ENCODE measurements around the gene ADORA3. TPM values are rescaled to one million over a fixed set of nuclear protein-coding genes. Genes with fewer than 3 reads are reported as not detected.

Gene ADORA3
- total RNA-seq, 1 experiment from 2014 or later: not detected

GRCh38 chr1:111491070-111491469 is 12.4 kb downstream of the ADORA3 start:
- no peak for TF ChIP-seq EZH2 (IDR thresholded peaks at IDR 0.05; ENCODE audit: borderline replicate concordance, low read depth, low read length, poor library complexity, severe bottlenecking)
- ChIA-PET CTCF (no interaction called here), POLR2A (ENCODE audit: low non-redundant PET) (no interaction called here)
- no peak for DNase-seq (ENCODE audit: low spot score)
- no peaks in the 10 kb centered on the region for H3K9me3 ChIP-seq (ENCODE audit: low read depth, low read length, poor library complexity, severe bottlenecking)
- no TSS peak for BruUV-seq (replicated peaks)
- intact Hi-C loops (cut with micrococcal nuclease; ENCODE audit: unreplicated experiment): no loop called here
- H3K4me1 ChIP-seq (ENCODE audit: insufficient read depth, low read length, poor library complexity, severe bottlenecking): no peaks in the 10 kb centered on the region
- H3K36me3 ChIP-seq (ENCODE audit: insufficient read depth, low read length, poor library complexity, severe bottlenecking): no peaks in the 10 kb centered on the region
- H3K27ac ChIP-seq (ENCODE audit: low read depth, low read length, poor library complexity, severe bottlenecking): no peak overlapping the region
- H3K27me3 ChIP-seq (replicated peaks; ENCODE audit: insufficient read depth, low read depth, low read length, poor library complexity): peaks cover 4% of the 10 kb centered on the region
- no peak overlapping the region for H3K4me3 ChIP-seq (ENCODE audit: low read depth, low read length, poor library complexity, severe bottlenecking)

- intact Hi-C loops (cut with micrococcal nuclease; ENCODE audit: unreplicated experiment): no loop called here
- no peak overlapping the region for H3K27ac ChIP-seq (ENCODE audit: low read depth, low read length, poor library complexity, severe bottlenecking)
- no peaks in the 10 kb centered on the region for H3K36me3 ChIP-seq (ENCODE audit: insufficient read depth, low read length, poor library complexity, severe bottlenecking)
- H3K4me1 ChIP-seq (ENCODE audit: insufficient read depth, low read length, poor library complexity, severe bottlenecking): no peaks in the 10 kb centered on the region
- H3K4me3 ChIP-seq (ENCODE audit: low read depth, low read length, poor library complexity, severe bottlenecking): no peak overlapping the region
- H3K27me3 ChIP-seq (replicated peaks; ENCODE audit: insufficient read depth, low read depth, low read length, poor library complexity): no peaks in the 10 kb centered on the region
- DNase-seq (ENCODE audit: low spot score): no peak
- ChIA-PET CTCF (no interaction called here), POLR2A (ENCODE audit: low non-redundant PET) (no interaction called here)
- TF ChIP-seq EZH2 (IDR thresholded peaks at IDR 0.05; ENCODE audit: borderline replicate concordance, low read depth, low read length, poor library complexity, severe bottlenecking): no peak
- no peak for TF ChIP-seq CTCF (conservative IDR thresholded peaks at IDR 0.05; ENCODE audit: low read depth, low read length)
- BruUV-seq (replicated peaks): no TSS peak
- no peaks in the 10 kb centered on the region for H3K9me3 ChIP-seq (ENCODE audit: low read depth, low read length, poor library complexity, severe bottlenecking)
Observed at GRCh38 chr1:111490220-111490619, 13.2 kb downstream of the ADORA3 start.

- ChIA-PET CTCF (no interaction called here), POLR2A (ENCODE audit: low non-redundant PET) (no interaction called here)
- no peak overlapping the region for H3K27ac ChIP-seq (ENCODE audit: low read depth, low read length, poor library complexity, severe bottlenecking)
- no peaks in the 10 kb centered on the region for H3K9me3 ChIP-seq (ENCODE audit: low read depth, low read length, poor library complexity, severe bottlenecking)
- H3K4me1 ChIP-seq (ENCODE audit: insufficient read depth, low read length, poor library complexity, severe bottlenecking): no peaks in the 10 kb centered on the region
- DNase-seq (ENCODE audit: low spot score): no peak
- TF ChIP-seq CTCF (conservative IDR thresholded peaks at IDR 0.05; ENCODE audit: low read depth, low read length) (no peak), EZH2 (IDR thresholded peaks at IDR 0.05; ENCODE audit: borderline replicate concordance, low read depth, low read length, poor library complexity, severe bottlenecking) (no peak)
- intact Hi-C loops (cut with micrococcal nuclease; ENCODE audit: unreplicated experiment): no loop called here
- BruUV-seq (replicated peaks): no TSS peak
- no peaks in the 10 kb centered on the region for H3K27me3 ChIP-seq (replicated peaks; ENCODE audit: insufficient read depth, low read depth, low read length, poor library complexity)
- H3K36me3 ChIP-seq (ENCODE audit: insufficient read depth, low read length, poor library complexity, severe bottlenecking): no peaks in the 10 kb centered on the region
- no peak overlapping the region for H3K4me3 ChIP-seq (ENCODE audit: low read depth, low read length, poor library complexity, severe bottlenecking)
Observed at GRCh38 chr1:111489604-111490003, 13.8 kb downstream of the ADORA3 start.

- BruUV-seq (replicated peaks): no TSS peak
- intact Hi-C loops (cut with micrococcal nuclease; ENCODE audit: unreplicated experiment): no loop called here
- Histone ChIP-seq H3K9me3 (ENCODE audit: low read depth, low read length, poor library complexity, severe bottlenecking) (no peaks in the 10 kb centered on the region), H3K4me1 (ENCODE audit: insufficient read depth, low read length, poor library complexity, severe bottlenecking) (no peaks in the 10 kb centered on the region), H3K27ac (ENCODE audit: low read depth, low read length, poor library complexity, severe bottlenecking) (no peak overlapping the region), H3K4me3 (ENCODE audit: low read depth, low read length, poor library complexity, severe bottlenecking) (no peak overlapping the region), H3K36me3 (ENCODE audit: insufficient read depth, low read length, poor library complexity, severe bottlenecking) (no peaks in the 10 kb centered on the region), H3K27me3 (replicated peaks; ENCODE audit: insufficient read depth, low read depth, low read length, poor library complexity) (no peaks in the 10 kb centered on the region)
- TF ChIP-seq EZH2 (IDR thresholded peaks at IDR 0.05; ENCODE audit: borderline replicate concordance, low read depth, low read length, poor library complexity, severe bottlenecking) (no peak), CTCF (conservative IDR thresholded peaks at IDR 0.05; ENCODE audit: low read depth, low read length) (no peak)
- DNase-seq (ENCODE audit: low spot score): no peak
- ChIA-PET CTCF (no interaction called here), POLR2A (ENCODE audit: low non-redundant PET) (no interaction called here)
Observed at GRCh38 chr1:111488669-111489068, 14.8 kb downstream of the ADORA3 start.
